K562 treated with DMSO at 1 percent for 12 hours (cell line): ENCODE data around the gene KLC3. TPM values are rescaled to one million over a fixed set of nuclear protein-coding genes. Genes with fewer than 3 reads are reported as not detected.

Source experiments
- total RNA-seq: library from RNA; unstranded; fragments of 300-600 nt; gene quantifications from 2 replicates; pipeline ENCODE4 v1.2.3, GENCODE V29; 2022; ENCODE audit not compliant: insufficient read depth

Gene KLC3
- 5.4 and 5.9 TPM in 2 replicates for total RNA-seq

GRCh38 chr19:45340232-45340898 is at the start of gene KLC3:
Gene KLC3, plus strand, starts transcription at chr19:45340750. Its CDS starts 4,792 bp downstream, at chr19:45345542.

DNA sequence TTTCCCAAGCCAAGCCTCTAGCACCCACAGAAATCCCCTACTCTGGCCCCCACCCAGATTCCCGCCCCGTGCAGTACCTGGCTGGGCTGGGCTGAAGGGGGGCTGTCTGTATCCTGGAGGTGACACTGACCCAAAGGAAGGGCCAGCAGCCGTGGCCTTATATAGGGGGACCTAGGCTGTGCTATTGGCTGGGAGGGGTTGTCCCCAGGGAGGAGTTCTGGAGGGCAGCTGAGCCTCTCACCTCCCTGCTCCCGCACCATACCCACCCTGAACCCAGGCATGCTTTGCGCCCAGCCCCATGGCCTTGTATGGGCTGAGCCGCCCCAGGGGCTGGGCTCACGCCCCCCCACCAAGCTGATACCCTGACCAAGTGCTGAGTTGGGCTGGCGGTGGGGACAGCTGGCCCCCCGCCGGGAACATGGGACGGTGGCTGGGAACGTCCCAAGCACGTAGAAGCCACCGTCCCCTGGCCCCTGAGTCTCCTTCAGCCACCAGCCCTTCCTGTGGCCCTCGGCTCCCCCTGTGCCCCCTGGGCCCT is 17.7 kb upstream of the KLC3 start, which contains the start of gene CKM:
TSS of gene CKM (minus strand) at position 132 of the 538 bp plus-strand sequence. CDS start 3,162 bp downstream, outside the sequence.

DNA sequence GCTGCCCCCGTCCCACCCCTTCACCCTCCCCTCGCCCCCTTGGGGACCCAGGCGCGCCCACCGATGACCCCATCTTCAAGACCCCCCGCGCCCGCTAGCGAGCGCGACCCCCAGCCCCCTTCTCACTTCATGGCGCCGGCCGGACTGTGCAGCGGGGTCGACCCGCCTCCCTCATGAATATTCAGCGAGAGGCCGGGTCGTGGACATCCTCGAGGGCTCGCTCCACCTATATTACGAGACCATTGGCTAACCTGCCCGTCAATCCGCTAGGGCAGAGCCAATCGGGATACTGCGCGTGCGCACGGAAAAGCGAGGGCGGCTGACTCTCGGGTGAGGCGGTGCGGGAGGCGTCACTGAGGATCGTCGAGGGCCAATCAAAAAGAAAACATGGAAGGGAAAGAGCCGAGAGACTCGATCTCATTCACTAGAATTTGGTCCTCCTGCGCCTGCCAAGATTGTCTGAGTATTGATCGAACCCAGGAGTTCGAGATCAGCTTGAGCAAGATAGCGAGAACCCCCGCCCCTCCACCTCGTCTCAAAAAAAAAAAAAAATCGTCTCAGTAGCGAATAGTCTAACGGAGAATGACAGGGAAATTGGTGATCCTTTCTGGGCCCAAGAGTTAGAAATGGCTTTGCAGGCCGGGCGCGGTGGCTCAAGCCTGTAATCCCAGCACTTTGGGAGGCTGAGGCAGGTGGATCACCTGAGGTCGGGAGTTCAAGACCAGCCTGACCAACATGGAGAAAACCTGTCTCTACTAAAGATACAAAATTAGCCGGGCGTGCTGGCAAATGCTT is 30.1 kb downstream of the KLC3 start, which contains the start of gene ERCC2:
TSS of gene ERCC2 (minus strand) at position 164 of the 795 bp plus-strand sequence. CDS start at position 131, 33 bp downstream.

Other genes starting within 250 kb of the KLC3 start
- gene PPP1R37, start 247.6 kb upstream of the KLC3 start, total RNA-seq, result 14.3 and 29.4 TPM in 2 replicates
- 0.25 and 0.73 TPM in 2 replicates for gene NKPD1, start 179.8 kb upstream of the KLC3 start, total RNA-seq
- gene TRAPPC6A, start 162.5 kb upstream of the KLC3 start, total RNA-seq, result 64.4 and 117 TPM in 2 replicates
- gene BLOC1S3, start 162.0 kb upstream of the KLC3 start, total RNA-seq, result 25.7 and 29.9 TPM in 2 replicates
- 16.3 and 18.8 TPM in 2 replicates for gene EXOC3L2, start 95.3 kb upstream of the KLC3 start, total RNA-seq
- 17.2 and 27.0 TPM in 2 replicates for gene MARK4, start 89.5 kb upstream of the KLC3 start, total RNA-seq
- gene CKM, start 17.9 kb upstream of the KLC3 start, total RNA-seq, result not detected in 2 replicates
- gene ERCC2, start 29.8 kb downstream of the KLC3 start, total RNA-seq, result 24.6 and 32.3 TPM in 2 replicates
- gene PPP1R13L, start 64.3 kb downstream of the KLC3 start, total RNA-seq, result 14.7 and 18.9 TPM in 2 replicates
- gene POLR1G, start 65.9 kb downstream of the KLC3 start, total RNA-seq, result 0.98 and 3.0 TPM in 2 replicates
- gene ERCC1, start 83.2 kb downstream of the KLC3 start, total RNA-seq, result 55.7 and 65.2 TPM in 2 replicates
- 1.1 and 1.5 TPM in 2 replicates for gene FOSB, start 127.2 kb downstream of the KLC3 start, total RNA-seq
- 66.8 and 81.5 TPM in 2 replicates for gene RTN2, start 156.3 kb downstream of the KLC3 start, total RNA-seq
- 8.9 and 12.3 TPM in 2 replicates for gene PPM1N, start 157.7 kb downstream of the KLC3 start, total RNA-seq
- gene VASP, start 166.7 kb downstream of the KLC3 start, total RNA-seq, result 106 and 111 TPM in 2 replicates
- gene OPA3, start 244.1 kb downstream of the KLC3 start, total RNA-seq, result 6.0 and 15.1 TPM in 2 replicates